KOPT-K1 (cell line): ENCODE results near the gene STC2.

Experiments used
- H3K27ac ChIP-seq: fragments of 200-600 bp; sonication (generic); 2 replicates; pipeline ENCODE4 v1.5.1; 2016; ENCODE audit warnings: antibody characterized with exemption, mild to moderate bottlenecking, low read depth, low read length; ENCODE audit not compliant: poor library complexity, severe bottlenecking
- H3K36me3 ChIP-seq: fragments of 200-600 bp; sonication (generic); 2 replicates; pipeline ENCODE4 v1.5.1; 2017; ENCODE audit warnings: antibody characterized with exemption, mild to moderate bottlenecking, low read length, moderate library complexity; ENCODE audit not compliant: insufficient read depth
- H3K9me3 ChIP-seq: fragments of 200-600 bp; sonication (generic); 2 replicates; pipeline ENCODE4 v1.5.1; 2017; ENCODE audit warnings: antibody characterized with exemption, low read length, mild to moderate bottlenecking; ENCODE audit not compliant: insufficient read depth, poor library complexity, severe bottlenecking

STC2 gene

GRCh38 chr5:173333925-173334661 lies 5.9 kb upstream of the STC2 start:
- H3K36me3 ChIP-seq = no peaks in the 10 kb centered on the region
- no peaks in the 10 kb centered on the region for H3K9me3 ChIP-seq
- no peak overlapping the region for H3K27ac ChIP-seq

- no peaks in the 10 kb centered on the region for H3K9me3 ChIP-seq
- no peak overlapping the region for H3K27ac ChIP-seq
- H3K36me3 ChIP-seq = no peaks in the 10 kb centered on the region
Observed at GRCh38 chr5:173331956-173332479, 3.8 kb upstream of the STC2 start.

GRCh38 chr5:173331287-173331686 lies 3.1 kb upstream of the STC2 start:
- H3K36me3 ChIP-seq = no peaks in the 10 kb centered on the region
- H3K27ac ChIP-seq = no peak overlapping the region
- H3K9me3 ChIP-seq = no peaks in the 10 kb centered on the region

- no peak overlapping the region for H3K27ac ChIP-seq
- no peaks in the 10 kb centered on the region for H3K36me3 ChIP-seq
- H3K9me3 ChIP-seq = no peaks in the 10 kb centered on the region
Observed at GRCh38 chr5:173330338-173331206, 2.4 kb upstream of the STC2 start.

DNA sequence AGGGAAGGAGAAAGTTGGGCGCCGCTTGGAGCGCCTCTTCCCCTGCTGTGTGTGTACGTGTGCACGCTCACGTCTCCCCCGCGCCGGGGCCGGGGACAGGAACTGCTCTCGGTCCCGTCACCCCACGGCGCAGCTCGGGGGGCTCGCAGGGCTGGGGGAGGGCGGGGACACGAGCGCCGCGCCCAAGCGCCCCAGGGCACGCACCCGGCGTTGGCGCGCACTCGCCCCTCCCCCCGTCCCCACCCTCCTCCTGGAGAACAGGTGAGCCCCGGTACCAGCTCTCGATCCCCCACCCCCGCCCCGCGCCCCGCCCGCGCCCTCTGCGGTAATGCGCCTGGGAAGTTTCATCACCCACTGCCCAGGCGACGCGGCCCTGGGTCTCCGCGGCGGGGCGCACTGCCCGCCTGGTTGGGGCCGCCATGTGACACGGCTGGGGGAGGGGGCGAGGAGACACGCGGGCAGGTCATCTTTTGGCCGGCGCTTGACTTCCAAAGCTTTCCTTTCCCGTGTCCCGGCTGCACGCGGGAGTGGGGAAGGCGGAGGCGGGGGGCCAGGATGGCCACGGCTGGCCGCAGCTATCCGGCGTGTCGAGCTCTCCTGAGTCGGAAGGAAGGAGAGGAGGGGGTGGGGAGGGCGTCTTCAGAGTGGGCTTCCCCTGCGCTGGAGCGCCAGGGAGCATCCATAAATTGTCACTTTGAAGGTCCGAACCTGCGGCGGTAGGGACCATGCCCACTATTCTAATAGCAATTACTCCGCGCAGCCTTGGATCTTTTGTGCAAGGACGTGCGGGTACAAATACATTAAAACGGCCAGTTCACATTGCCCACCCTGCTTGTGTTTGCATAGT lies 1.5 kb upstream of the STC2 start:
- Histone ChIP-seq H3K27ac (no peak overlapping the region), H3K9me3 (no peaks in the 10 kb centered on the region), H3K36me3 (no peaks in the 10 kb centered on the region)

- Histone ChIP-seq H3K9me3 (no peaks in the 10 kb centered on the region), H3K27ac (no peak overlapping the region)
Observed at GRCh38 chr5:173328844-173329490, 753 bp upstream of the STC2 start.

GRCh38 chr5:173327084-173327947 lies 898 bp downstream of the STC2 start:
- Histone ChIP-seq H3K9me3 (no peaks in the 10 kb centered on the region), H3K36me3 (no peaks in the 10 kb centered on the region), H3K27ac (no peak overlapping the region)

More at GRCh38 chr5:173328844-173329490, 753 bp upstream of the STC2 start:
- no peaks in the 10 kb centered on the region for H3K36me3 ChIP-seq

- no peak overlapping the region for H3K27ac ChIP-seq
- no peaks in the 10 kb centered on the region for H3K9me3 ChIP-seq
- no peaks in the 10 kb centered on the region for H3K36me3 ChIP-seq
Observed at GRCh38 chr5:173326501-173326960, 1.7 kb downstream of the STC2 start.

GRCh38 chr5:173325091-173325698 lies 3.0 kb downstream of the STC2 start:
- Histone ChIP-seq H3K27ac (no peak overlapping the region), H3K36me3 (no peaks in the 10 kb centered on the region), H3K9me3 (no peaks in the 10 kb centered on the region)

GRCh38 chr5:173324115-173325001 lies 3.9 kb downstream of the STC2 start:
- Histone ChIP-seq H3K36me3 (no peaks in the 10 kb centered on the region), H3K9me3 (no peaks in the 10 kb centered on the region), H3K27ac (no peak overlapping the region)

DNA sequence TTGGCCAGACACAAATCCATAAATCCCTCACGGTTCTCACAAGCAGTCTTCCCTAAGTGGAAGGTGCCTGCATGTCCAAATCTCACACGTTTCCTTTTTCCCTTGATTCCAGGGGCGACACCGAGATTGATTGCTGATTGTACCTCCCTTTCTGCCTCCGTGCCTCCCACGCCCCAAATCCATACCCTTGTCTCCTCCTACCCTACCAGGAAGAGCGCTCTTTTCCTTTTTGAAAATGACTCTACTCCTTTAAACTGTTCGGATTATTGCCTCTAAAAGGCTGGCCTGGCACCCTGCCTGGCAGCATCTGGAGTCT lies 4.5 kb downstream of the STC2 start:
- Histone ChIP-seq H3K27ac (no peak overlapping the region), H3K9me3 (no peaks in the 10 kb centered on the region), H3K36me3 (no peaks in the 10 kb centered on the region)

DNA sequence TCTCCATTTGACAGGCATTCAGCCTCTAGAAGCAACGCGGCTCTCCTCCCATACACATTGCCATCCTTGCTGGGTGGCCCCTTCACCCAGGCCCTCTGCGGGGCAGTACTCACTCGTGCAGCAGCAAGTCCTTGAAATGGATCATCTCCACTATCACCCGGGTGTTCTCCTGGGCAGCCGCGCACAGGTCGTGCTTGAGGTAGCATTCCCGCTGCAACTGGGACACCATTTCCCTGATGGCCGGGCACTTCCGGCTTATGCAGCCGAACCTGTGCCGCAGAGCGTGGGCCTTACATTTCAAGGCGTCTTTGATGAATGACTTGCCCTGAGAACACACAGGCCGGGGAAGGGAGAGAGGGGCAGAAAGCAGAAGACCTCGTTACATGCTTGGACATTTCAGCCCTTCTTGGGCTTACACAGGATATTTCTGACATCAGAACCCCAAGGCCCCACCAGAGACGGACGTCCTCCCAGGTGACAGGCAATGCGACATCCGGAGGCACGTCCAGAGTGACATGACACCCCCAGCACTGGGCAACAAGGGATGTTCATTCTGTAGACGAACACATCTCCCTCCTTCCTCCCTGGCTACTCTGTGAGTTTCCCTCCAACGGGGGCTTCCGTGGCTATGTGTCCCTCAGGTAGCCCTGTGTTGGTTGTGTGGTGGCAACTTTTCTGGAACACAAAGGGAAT lies 5.0 kb downstream of the STC2 start:
- H3K27ac ChIP-seq = no peak overlapping the region
- no peaks in the 10 kb centered on the region for H3K36me3 ChIP-seq
- no peaks in the 10 kb centered on the region for H3K9me3 ChIP-seq
